ENCODE measurements around the gene WDR4.

DNA sequence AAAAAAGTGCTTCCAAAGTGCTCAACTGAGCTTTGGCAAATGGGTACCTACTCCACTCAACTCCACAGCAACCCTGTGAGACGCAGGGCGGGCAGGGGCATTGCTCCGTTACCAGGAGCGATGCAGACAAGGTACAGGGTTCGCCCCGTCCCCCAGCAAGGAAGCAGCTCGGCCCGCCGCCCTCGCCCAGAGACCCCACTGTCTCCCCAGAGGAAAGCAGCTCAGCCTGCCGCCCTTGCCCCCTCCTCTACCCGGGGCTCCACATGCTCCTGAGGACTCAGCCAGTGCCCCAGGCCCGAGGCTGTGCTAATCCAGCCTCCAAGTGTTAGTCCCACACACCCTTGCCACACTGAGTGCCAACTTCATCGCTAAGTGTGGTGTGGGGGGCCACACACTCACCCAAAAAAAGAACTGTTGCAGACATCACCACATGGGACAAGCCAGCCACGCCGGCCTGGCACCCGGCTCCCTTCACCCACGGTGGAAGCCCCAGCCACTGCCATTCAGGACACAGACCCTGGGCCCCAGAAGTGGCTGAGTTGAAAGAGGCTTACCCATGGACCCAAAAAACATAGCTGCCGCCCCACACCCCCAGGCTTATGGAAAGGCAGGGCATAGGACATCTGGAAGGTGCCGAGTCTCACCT is 26.3 kb downstream of the WDR4 start:
- TF ChIP-seq EZH2 (IDR thresholded peaks at IDR 0.05; ENCODE audit: low read depth, unreplicated experiment), result no peak
- no peak for TF ChIP-seq POLR2AphosphoS5 (IDR thresholded peaks at IDR 0.05; ENCODE audit: low read depth)
- TF ChIP-seq, protein P1, sequence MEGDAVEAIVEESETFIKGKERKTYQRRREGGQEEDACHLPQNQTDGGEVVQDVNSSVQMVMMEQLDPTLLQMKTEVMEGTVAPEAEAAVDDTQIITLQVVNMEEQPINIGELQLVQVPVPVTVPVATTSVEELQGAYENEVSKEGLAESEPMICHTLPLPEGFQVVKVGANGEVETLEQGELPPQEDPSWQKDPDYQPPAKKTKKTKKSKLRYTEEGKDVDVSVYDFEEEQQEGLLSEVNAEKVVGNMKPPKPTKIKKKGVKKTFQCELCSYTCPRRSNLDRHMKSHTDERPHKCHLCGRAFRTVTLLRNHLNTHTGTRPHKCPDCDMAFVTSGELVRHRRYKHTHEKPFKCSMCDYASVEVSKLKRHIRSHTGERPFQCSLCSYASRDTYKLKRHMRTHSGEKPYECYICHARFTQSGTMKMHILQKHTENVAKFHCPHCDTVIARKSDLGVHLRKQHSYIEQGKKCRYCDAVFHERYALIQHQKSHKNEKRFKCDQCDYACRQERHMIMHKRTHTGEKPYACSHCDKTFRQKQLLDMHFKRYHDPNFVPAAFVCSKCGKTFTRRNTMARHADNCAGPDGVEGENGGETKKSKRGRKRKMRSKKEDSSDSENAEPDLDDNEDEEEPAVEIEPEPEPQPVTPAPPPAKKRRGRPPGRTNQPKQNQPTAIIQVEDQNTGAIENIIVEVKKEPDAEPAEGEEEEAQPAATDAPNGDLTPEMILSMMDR (conservative IDR thresholded peaks at IDR 0.05; ENCODE audit: low read depth in 2 of 2), result no peak
- TF ChIP-seq, protein P2, sequence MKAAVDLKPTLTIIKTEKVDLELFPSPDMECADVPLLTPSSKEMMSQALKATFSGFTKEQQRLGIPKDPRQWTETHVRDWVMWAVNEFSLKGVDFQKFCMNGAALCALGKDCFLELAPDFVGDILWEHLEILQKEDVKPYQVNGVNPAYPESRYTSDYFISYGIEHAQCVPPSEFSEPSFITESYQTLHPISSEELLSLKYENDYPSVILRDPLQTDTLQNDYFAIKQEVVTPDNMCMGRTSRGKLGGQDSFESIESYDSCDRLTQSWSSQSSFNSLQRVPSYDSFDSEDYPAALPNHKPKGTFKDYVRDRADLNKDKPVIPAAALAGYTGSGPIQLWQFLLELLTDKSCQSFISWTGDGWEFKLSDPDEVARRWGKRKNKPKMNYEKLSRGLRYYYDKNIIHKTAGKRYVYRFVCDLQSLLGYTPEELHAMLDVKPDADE (IDR thresholded peaks at IDR 0.05), result no peak
- TF ChIP-seq, protein P3, sequence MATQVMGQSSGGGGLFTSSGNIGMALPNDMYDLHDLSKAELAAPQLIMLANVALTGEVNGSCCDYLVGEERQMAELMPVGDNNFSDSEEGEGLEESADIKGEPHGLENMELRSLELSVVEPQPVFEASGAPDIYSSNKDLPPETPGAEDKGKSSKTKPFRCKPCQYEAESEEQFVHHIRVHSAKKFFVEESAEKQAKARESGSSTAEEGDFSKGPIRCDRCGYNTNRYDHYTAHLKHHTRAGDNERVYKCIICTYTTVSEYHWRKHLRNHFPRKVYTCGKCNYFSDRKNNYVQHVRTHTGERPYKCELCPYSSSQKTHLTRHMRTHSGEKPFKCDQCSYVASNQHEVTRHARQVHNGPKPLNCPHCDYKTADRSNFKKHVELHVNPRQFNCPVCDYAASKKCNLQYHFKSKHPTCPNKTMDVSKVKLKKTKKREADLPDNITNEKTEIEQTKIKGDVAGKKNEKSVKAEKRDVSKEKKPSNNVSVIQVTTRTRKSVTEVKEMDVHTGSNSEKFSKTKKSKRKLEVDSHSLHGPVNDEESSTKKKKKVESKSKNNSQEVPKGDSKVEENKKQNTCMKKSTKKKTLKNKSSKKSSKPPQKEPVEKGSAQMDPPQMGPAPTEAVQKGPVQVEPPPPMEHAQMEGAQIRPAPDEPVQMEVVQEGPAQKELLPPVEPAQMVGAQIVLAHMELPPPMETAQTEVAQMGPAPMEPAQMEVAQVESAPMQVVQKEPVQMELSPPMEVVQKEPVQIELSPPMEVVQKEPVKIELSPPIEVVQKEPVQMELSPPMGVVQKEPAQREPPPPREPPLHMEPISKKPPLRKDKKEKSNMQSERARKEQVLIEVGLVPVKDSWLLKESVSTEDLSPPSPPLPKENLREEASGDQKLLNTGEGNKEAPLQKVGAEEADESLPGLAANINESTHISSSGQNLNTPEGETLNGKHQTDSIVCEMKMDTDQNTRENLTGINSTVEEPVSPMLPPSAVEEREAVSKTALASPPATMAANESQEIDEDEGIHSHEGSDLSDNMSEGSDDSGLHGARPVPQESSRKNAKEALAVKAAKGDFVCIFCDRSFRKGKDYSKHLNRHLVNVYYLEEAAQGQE (IDR thresholded peaks at IDR 0.05; ENCODE audit: unreplicated experiment), result no peak
- no peak for TF ChIP-seq ZNF331 (CRISPR knock-in tag; IDR thresholded peaks at IDR 0.05; ENCODE audit: low read depth)
- TF ChIP-seq CREB1 (CRISPR knock-in tag; IDR thresholded peaks at IDR 0.05; ENCODE audit: low read depth), result no peak
- TF ChIP-seq ZNF114 (CRISPR knock-in tag; IDR thresholded peaks at IDR 0.05), result no peak
- TF ChIP-seq, protein P4, sequence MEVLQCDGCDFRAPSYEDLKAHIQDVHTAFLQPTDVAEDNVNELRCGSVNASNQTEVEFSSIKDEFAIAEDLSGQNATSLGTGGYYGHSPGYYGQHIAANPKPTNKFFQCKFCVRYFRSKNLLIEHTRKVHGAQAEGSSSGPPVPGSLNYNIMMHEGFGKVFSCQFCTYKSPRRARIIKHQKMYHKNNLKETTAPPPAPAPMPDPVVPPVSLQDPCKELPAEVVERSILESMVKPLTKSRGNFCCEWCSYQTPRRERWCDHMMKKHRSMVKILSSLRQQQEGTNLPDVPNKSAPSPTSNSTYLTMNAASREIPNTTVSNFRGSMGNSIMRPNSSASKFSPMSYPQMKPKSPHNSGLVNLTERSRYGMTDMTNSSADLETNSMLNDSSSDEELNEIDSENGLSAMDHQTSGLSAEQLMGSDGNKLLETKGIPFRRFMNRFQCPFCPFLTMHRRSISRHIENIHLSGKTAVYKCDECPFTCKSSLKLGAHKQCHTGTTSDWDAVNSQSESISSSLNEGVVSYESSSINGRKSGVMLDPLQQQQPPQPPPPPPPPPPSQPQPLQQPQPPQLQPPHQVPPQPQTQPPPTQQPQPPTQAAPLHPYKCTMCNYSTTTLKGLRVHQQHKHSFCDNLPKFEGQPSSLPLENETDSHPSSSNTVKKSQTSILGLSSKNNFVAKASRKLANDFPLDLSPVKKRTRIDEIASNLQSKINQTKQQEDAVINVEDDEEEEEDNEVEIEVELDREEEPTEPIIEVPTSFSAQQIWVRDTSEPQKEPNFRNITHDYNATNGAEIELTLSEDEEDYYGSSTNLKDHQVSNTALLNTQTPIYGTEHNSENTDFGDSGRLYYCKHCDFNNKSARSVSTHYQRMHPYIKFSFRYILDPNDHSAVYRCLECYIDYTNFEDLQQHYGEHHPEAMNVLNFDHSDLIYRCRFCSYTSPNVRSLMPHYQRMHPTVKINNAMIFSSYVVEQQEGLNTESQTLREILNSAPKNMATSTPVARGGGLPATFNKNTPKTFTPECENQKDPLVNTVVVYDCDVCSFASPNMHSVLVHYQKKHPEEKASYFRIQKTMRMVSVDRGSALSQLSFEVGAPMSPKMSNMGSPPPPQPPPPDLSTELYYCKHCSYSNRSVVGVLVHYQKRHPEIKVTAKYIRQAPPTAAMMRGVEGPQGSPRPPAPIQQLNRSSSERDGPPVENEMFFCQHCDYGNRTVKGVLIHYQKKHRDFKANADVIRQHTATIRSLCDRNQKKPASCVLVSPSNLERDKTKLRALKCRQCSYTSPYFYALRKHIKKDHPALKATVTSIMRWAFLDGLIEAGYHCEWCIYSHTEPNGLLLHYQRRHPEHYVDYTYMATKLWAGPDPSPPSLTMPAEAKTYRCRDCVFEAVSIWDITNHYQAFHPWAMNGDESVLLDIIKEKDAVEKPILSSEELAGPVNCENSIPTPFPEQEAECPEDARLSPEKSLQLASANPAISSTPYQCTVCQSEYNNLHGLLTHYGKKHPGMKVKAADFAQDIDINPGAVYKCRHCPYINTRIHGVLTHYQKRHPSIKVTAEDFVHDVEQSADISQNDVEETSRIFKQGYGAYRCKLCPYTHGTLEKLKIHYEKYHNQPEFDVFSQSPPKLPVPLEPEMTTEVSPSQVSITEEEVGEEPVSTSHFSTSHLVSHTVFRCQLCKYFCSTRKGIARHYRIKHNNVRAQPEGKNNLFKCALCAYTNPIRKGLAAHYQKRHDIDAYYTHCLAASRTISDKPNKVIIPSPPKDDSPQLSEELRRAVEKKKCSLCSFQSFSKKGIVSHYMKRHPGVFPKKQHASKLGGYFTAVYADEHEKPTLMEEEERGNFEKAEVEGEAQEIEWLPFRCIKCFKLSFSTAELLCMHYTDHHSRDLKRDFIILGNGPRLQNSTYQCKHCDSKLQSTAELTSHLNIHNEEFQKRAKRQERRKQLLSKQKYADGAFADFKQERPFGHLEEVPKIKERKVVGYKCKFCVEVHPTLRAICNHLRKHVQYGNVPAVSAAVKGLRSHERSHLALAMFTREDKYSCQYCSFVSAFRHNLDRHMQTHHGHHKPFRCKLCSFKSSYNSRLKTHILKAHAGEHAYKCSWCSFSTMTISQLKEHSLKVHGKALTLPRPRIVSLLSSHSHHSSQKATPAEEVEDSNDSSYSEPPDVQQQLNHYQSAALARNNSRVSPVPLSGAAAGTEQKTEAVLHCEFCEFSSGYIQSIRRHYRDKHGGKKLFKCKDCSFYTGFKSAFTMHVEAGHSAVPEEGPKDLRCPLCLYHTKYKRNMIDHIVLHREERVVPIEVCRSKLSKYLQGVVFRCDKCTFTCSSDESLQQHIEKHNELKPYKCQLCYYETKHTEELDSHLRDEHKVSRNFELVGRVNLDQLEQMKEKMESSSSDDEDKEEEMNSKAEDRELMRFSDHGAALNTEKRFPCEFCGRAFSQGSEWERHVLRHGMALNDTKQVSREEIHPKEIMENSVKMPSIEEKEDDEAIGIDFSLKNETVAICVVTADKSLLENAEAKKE (CRISPR knock-in tag; IDR thresholded peaks at IDR 0.05), result no peak

All from GM23338 (cell line).